ENCODE measurements around the gene SAMD14. TPM values are rescaled to one million over a fixed set of nuclear protein-coding genes. Genes with fewer than 3 reads are reported as not detected.

SAMD14 gene
- total RNA-seq, 2 experiments from 2014 or later, result 0.59 TPM; not detected in 1

- Histone ChIP-seq H3K9me2 (ENCODE audit: insufficient read depth, low read length) (no peaks in the 10 kb centered on the region), H3K4me2 (ENCODE audit: low read length) (peak overlapping the region; percentile 90), H2AFZ (ENCODE audit: low read length) (peak overlapping the region; percentile 97), H3K4me3 (ENCODE audit: low read depth, low read length, poor library complexity, severe bottlenecking) (peak overlapping the region; percentile 68), H3K9me3 (ENCODE audit: low read length) (no peaks in the 10 kb centered on the region), H3K27ac (ENCODE audit: low read depth, low read length, poor library complexity, severe bottlenecking) (no peak overlapping the region), H4K20me1 (ENCODE audit: insufficient read depth, low read length) (no peaks in the 10 kb centered on the region), H3K79me2 (ENCODE audit: insufficient read depth, low read depth, low read length) (no peaks in the 10 kb centered on the region), H3K36me3 (ENCODE audit: insufficient read depth, low read length) (no peaks in the 10 kb centered on the region), H3K4me1 (ENCODE audit: insufficient read depth, low read length, poor library complexity, severe bottlenecking) (peaks cover 23% of the 10 kb centered on the region)
- intact Hi-C loops (cut with micrococcal nuclease; ENCODE audit: unreplicated experiment), result loop anchor here (1.0 kb wide), 4 partner anchors 10 to 67 kb away; no protein-coding TSS in a partner anchor
- DNase-seq (ENCODE audit: low spot score), result peak; percentile 93
- ChIA-PET POLR2A (interaction anchor here (0.7 to 2.0 kb wide), 2 partner anchors 9 to 67 kb away, joined by 3 to 20 read pairs; no protein-coding TSS in a partner anchor), CTCF (ENCODE audit: unreplicated experiment) (interaction anchor here (0.6 to 0.9 kb wide), 3 partner anchors 19 to 406 kb away, joined by 3 read pairs; no protein-coding TSS in a partner anchor)
- TF ChIP-seq CTCF (conservative IDR thresholded peaks at IDR 0.05; ENCODE audit: low read length), result peak; percentile 89
- TF ChIP-seq EZH2phosphoT487 (IDR thresholded peaks at IDR 0.05; ENCODE audit: borderline replicate concordance, low read depth, low read length), result no peak
- no TSS peak for BruUV-seq (replicated peaks)
Observed at GRCh38 chr17:50161023-50161910, 31.3 kb upstream of the SAMD14 start.

GRCh38 chr17:50157891-50158290, 27.9 kb upstream of the SAMD14 start:
- H3K4me3 ChIP-seq (ENCODE audit: low read depth, low read length, poor library complexity, severe bottlenecking), result no peak overlapping the region
- H3K36me3 ChIP-seq (ENCODE audit: insufficient read depth, low read length), result no peaks in the 10 kb centered on the region
- H2AFZ ChIP-seq (ENCODE audit: low read length), result no peak overlapping the region
- H3K79me2 ChIP-seq (ENCODE audit: insufficient read depth, low read depth, low read length), result no peaks in the 10 kb centered on the region
- no peak overlapping the region for H3K27ac ChIP-seq (ENCODE audit: low read depth, low read length, poor library complexity, severe bottlenecking)
- BruUV-seq (replicated peaks), result no TSS peak
- TF ChIP-seq EZH2phosphoT487 (IDR thresholded peaks at IDR 0.05; ENCODE audit: borderline replicate concordance, low read depth, low read length) (no peak), CTCF (conservative IDR thresholded peaks at IDR 0.05; ENCODE audit: low read length) (no peak)
- no peak for DNase-seq (ENCODE audit: low spot score)
- H3K4me1 ChIP-seq (ENCODE audit: insufficient read depth, low read length, poor library complexity, severe bottlenecking), result peaks cover 35% of the 10 kb centered on the region
- no peaks in the 10 kb centered on the region for H4K20me1 ChIP-seq (ENCODE audit: insufficient read depth, low read length)
- CTCF ChIA-PET (ENCODE audit: unreplicated experiment), result no interaction called here
- no peaks in the 10 kb centered on the region for H3K9me3 ChIP-seq (ENCODE audit: low read length)
- intact Hi-C loops (cut with micrococcal nuclease; ENCODE audit: unreplicated experiment), result loop anchor here (10.0 kb wide), 1 partner anchor 483 kb away; the partner anchor contains the start of gene SPOP
- H3K9me2 ChIP-seq (ENCODE audit: insufficient read depth, low read length), result no peaks in the 10 kb centered on the region
- no peak overlapping the region for H3K4me2 ChIP-seq (ENCODE audit: low read length)
- POLR2A ChIA-PET, result no interaction called here

Data from OCI-LY7 (cell line).